Immature natural killer cell (primary cell): ENCODE data around the gene RGS9. TPM values are rescaled to one million over a fixed set of nuclear protein-coding genes. Genes with fewer than 3 reads are reported as not detected.
A peak's percentile ranks its signal among the peaks of the same experiment; 100 is the strongest.
"Not testable (repeated sequence)": the region's sequence is repeated elsewhere in the genome, so short reads cannot be mapped to it uniquely, and the experiment has no call there.

Source experiments
- DNase-seq, 3 donors: peaks; one replicate each; pipeline ENCODE4 v3.0.0; 2022; ENCODE audit warnings: mixed read lengths in 1 of 3
- H3K27ac Mint-ChIP-seq, 6 donors: one replicate each; pipeline ENCODE4 v1.8.0; 2020; ENCODE audit warnings: mixed read lengths in 6 of 6, mild to moderate bottlenecking in 5 of 6, inconsistent platforms in 4 of 6, moderate library complexity in 3 of 6
- H3K27me3 Mint-ChIP-seq, 3 donors: one replicate each; pipeline ENCODE4 v1.8.0; 2020 to 2021; ENCODE audit warnings: low read depth in 3 of 3, mild to moderate bottlenecking in 3 of 3, mixed read lengths in 3 of 3, moderate library complexity in 3 of 3, inconsistent platforms in 1 of 3
- H3K36me3 Mint-ChIP-seq, 3 donors: one replicate each; pipeline ENCODE4 v1.8.0; 2020; ENCODE audit warnings: mixed read lengths in 3 of 3, inconsistent platforms in 2 of 3, mild to moderate bottlenecking in 2 of 3
- H3K4me1 Mint-ChIP-seq, 2 donors: one replicate each; pipeline ENCODE4 v1.8.0; 2020; ENCODE audit warnings: inconsistent platforms in 2 of 2, mild to moderate bottlenecking in 2 of 2, mixed read lengths in 2 of 2, moderate library complexity in 1 of 2
- H3K4me3 Mint-ChIP-seq, 5 donors: one replicate each; pipeline ENCODE4 v1.8.0; 2020; ENCODE audit warnings: mild to moderate bottlenecking in 5 of 5, mixed read lengths in 5 of 5, inconsistent platforms in 3 of 5, moderate library complexity in 3 of 5
- H3K9me3 Mint-ChIP-seq, 6 donors: one replicate each; pipeline ENCODE4 v1.8.0; 2020; ENCODE audit warnings: mild to moderate bottlenecking in 6 of 6, mixed read lengths in 6 of 6, inconsistent platforms in 4 of 6, moderate library complexity in 3 of 6
- polyA plus RNA-seq, 3 donors: library from polyadenylated mRNA; unstranded; fragments of 300-500 nt; fragmentation: Illumina TruSeq; gene quantifications; one replicate each; pipeline ENCODE4 v1.2.3, GENCODE V29; 2021

Gene RGS9
- polyA plus RNA-seq, 3 donors from 2014 or later = 16.9 to 30.3 (median 17.5) TPM

GRCh38 chr17:65198653-65199382 is 61.6 kb downstream of the RGS9 start:
- Mint-ChIP-seq H3K36me3 (peaks cover 8 to 27% (median 8%) of the 10 kb centered on the region in 3 donors), H3K4me1 (peaks cover 5 to 9% of the 10 kb centered on the region in 2 donors), H3K27me3 (no peaks in the 10 kb centered on the region), H3K4me3 (no peak overlapping the region), H3K9me3 (no peaks in the 10 kb centered on the region), H3K27ac (peak overlapping the region in 5 of 6 donors; percentile 5 to 66 (median 47))
- DNase-seq = peak; percentile 58 to 73 (median 66)

DNA sequence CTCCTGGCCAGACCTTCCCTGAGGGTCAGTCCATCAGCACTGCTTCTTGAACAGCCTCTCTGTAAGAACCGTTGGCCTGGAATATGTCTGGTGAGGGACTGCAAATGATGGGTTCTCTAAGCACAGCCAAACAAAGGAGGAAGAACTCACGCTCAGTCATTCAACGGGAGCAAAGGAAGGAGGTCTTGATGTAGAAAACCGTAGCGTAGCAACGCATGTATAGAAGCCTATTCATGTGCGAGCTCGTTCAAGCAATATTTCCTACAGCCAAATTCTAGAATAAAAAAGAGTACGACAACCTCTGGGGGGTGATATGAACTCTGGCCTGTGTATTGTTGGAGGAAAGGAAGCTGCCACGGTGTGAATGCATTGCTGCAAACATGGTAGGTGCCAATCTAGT is 64.2 kb downstream of the RGS9 start:
- no peaks in the 10 kb centered on the region for H3K9me3 Mint-ChIP-seq
- no peak overlapping the region for H3K4me3 Mint-ChIP-seq
- no peak overlapping the region for H3K27ac Mint-ChIP-seq
- peaks cover 0 to 27% (median 5%) of the 10 kb centered on the region in 3 donors for H3K36me3 Mint-ChIP-seq
- H3K27me3 Mint-ChIP-seq = no peaks in the 10 kb centered on the region
- peaks cover 5 to 9% of the 10 kb centered on the region in 2 donors for H3K4me1 Mint-ChIP-seq
- no peak for DNase-seq

DNA sequence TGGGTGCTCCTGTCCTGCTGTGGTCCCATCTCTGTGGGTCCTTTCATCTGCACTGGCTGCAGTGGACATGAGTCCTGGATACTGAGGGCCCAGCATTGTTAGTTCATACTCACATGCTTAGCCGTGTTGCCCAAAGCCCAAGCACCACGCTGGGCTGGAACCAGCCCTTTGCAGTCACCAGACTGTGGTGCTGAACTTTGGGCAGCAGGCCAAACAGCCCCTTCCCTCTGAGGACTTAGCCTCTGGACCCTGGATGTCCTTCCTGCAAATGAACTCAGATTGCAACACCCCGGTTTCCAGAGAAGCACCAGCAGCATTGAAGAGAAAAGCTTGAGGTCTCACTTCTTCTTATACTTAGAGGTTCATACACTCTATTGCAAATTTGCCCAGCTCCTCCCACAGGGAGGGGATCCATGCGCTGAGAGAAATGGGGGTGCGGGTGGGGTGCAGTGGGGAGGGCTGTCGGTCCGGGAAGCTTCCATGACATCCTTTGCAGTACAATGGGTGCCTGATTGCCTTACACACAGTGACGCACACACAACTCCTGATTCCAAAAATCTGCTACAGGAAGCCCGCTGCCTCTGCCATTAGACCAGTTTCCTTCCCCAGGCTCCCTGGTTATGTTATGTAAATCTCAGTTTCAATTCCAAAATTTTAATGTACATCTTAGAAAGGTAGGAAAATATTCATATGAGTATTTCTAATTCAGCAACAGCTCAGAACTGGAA is 65.8 kb downstream of the RGS9 start:
- no peaks in the 10 kb centered on the region for H3K9me3 Mint-ChIP-seq
- peaks cover 8 to 33% (median 14%) of the 10 kb centered on the region in 3 donors for H3K36me3 Mint-ChIP-seq
- H3K4me3 Mint-ChIP-seq = no peak overlapping the region
- peaks cover 5 to 15% of the 10 kb centered on the region in 2 donors for H3K4me1 Mint-ChIP-seq
- no peak for DNase-seq
- no peaks in the 10 kb centered on the region for H3K27me3 Mint-ChIP-seq
- H3K27ac Mint-ChIP-seq = no peak overlapping the region

DNA sequence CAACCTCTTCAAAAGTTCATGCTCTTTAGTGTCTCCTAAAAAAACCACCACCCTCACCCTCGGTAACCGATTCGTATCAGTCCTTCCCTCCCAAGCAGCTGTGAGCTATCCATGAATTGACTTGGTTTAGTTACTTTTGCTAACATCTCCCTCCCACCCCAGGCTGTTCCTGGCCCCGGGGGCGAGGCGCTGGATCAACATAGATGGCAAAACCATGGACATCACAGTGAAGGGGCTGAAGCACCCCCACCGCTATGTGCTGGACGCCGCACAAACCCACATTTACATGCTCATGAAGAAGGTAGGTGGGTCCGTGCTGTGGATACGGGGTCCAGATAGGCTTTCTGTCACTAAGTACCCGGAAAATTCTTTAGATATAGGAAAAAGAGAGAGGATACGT is 66.8 kb downstream of the RGS9 start:
- no peak overlapping the region for H3K4me3 Mint-ChIP-seq
- H3K27ac Mint-ChIP-seq = no peak overlapping the region
- peaks cover 16 to 43% (median 19%) of the 10 kb centered on the region in 3 donors for H3K36me3 Mint-ChIP-seq
- DNase-seq = no peak
- H3K9me3 Mint-ChIP-seq = no peaks in the 10 kb centered on the region
- no peaks in the 10 kb centered on the region for H3K27me3 Mint-ChIP-seq
- peaks cover 0 to 7% of the 10 kb centered on the region in 2 donors for H3K4me1 Mint-ChIP-seq

DNA sequence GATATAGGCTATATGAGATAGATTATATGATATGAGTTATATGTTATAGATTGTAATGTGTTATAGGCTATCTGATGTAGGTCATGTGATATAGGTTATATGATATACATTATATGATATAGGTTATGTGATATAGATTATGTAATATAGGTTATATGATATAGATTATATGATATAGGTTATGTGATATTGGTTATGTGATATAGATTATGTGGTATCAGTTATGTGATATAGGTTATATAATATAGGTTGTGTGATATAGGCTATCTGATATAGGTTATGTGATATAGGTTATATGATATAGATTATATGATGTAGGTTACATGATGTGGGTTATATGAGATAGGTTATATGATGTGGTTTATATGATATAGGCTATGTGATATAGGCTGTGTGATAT is 68.5 kb downstream of the RGS9 start:
- no peak overlapping the region for H3K27ac Mint-ChIP-seq
- H3K4me3 Mint-ChIP-seq = no peak overlapping the region
- H3K9me3 Mint-ChIP-seq = no peaks in the 10 kb centered on the region
- peaks cover 18 to 54% (median 23%) of the 10 kb centered on the region in 3 donors for H3K36me3 Mint-ChIP-seq
- no peaks in the 10 kb centered on the region for H3K27me3 Mint-ChIP-seq
- H3K4me1 Mint-ChIP-seq = peaks cover 0 to 6% of the 10 kb centered on the region in 2 donors
- DNase-seq = no peak

DNA sequence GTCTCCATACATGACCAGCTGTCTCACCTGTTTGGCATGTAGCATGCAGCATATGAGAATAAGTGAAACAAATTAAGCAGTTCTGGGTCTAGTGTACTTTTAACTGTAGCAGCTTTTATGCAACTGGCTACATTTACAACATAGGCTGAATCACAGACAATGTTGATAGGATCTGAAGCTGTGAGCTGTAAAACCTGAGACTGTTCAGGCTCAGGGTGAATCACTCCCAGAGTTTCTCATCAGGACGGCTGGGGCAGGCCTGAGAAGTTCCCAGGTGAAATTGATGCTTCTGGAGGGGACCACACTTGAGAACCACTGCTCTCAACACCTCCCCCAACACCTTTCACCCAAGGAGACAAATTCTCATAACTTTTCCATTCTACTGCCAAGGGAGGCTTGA is 70.3 kb downstream of the RGS9 start:
- DNase-seq, H3K4me3 Mint-ChIP-seq, H3K27me3 Mint-ChIP-seq, H3K4me1 Mint-ChIP-seq, H3K9me3 Mint-ChIP-seq, H3K27ac Mint-ChIP-seq: not testable (repeated sequence)
- peaks cover 18 to 53% (median 28%) of the 10 kb centered on the region in 3 donors for H3K36me3 Mint-ChIP-seq

GRCh38 chr17:65208717-65209116 is 71.5 kb downstream of the RGS9 start:
- peaks cover 0 to 3% (median 0%) of the 10 kb centered on the region in 3 donors for H3K27me3 Mint-ChIP-seq
- no peak overlapping the region for H3K4me3 Mint-ChIP-seq
- no peak for DNase-seq
- H3K27ac Mint-ChIP-seq = no peak overlapping the region
- no peaks in the 10 kb centered on the region for H3K9me3 Mint-ChIP-seq
- H3K4me1 Mint-ChIP-seq = peaks cover 9 to 14% of the 10 kb centered on the region in 2 donors
- peaks cover 18 to 57% (median 28%) of the 10 kb centered on the region in 3 donors for H3K36me3 Mint-ChIP-seq

DNA sequence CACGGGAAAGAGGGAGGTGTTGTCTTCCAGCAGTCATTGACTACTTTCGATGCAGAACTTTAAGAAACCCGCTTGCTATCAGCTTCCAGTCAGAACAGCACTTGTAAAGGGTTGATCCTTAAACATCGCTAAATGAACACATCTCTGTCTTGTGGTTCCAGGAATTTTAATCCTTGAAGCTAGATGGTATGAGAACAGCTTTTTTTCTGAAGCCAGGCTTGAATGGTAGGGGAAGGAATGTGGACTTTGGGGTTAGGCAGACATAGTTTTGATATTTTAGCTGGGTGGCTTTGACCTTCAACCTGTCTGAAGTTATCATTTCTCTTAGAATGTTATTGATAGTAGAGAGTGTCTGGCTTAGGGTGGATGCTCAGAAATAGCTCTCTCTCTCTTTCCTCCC is 81.1 kb downstream of the RGS9 start:
- Mint-ChIP-seq H3K27me3 (peaks cover 2 to 4% (median 3%) of the 10 kb centered on the region in 3 donors), H3K4me3 (no peak overlapping the region), H3K36me3 (peaks cover 3 to 14% (median 14%) of the 10 kb centered on the region in 3 donors), H3K27ac (no peak overlapping the region), H3K4me1 (peaks cover 4 to 5% of the 10 kb centered on the region in 2 donors), H3K9me3 (no peaks in the 10 kb centered on the region)
- no peak for DNase-seq

- H3K9me3 Mint-ChIP-seq = no peaks in the 10 kb centered on the region
- H3K4me1 Mint-ChIP-seq = no peaks in the 10 kb centered on the region
- no peak for DNase-seq
- no peak overlapping the region for H3K4me3 Mint-ChIP-seq
- H3K27ac Mint-ChIP-seq = no peak overlapping the region
- peaks cover 3 to 13% (median 9%) of the 10 kb centered on the region in 3 donors for H3K36me3 Mint-ChIP-seq
- peaks cover 1 to 4% (median 3%) of the 10 kb centered on the region in 3 donors for H3K27me3 Mint-ChIP-seq
These were observed 82.0 kb downstream of the RGS9 start for GRCh38 chr17:65219124-65219523.

DNA sequence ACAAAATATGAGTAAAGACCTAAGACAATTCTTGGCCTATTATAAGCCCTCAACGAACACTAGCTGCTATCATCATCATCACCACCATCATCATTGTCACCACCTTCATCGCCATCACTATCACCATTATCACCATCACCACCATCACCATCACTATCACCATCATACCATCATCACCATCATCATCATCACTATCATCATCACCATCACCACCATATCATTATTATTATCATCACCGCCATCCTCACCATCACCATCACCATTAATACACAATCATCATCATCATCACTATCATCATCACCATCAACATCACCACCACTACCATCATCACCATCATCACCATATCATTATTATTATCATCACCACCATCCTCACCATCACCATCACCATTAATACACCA is 82.5 kb downstream of the RGS9 start:
- Mint-ChIP-seq H3K9me3 (no peaks in the 10 kb centered on the region), H3K4me1 (no peaks in the 10 kb centered on the region), H3K27me3 (peaks cover 0 to 3% (median 2%) of the 10 kb centered on the region in 3 donors), H3K4me3 (no peak overlapping the region), H3K27ac (no peak overlapping the region), H3K36me3 (peaks cover 3 to 11% (median 5%) of the 10 kb centered on the region in 3 donors)
- DNase-seq = no peak

DNA sequence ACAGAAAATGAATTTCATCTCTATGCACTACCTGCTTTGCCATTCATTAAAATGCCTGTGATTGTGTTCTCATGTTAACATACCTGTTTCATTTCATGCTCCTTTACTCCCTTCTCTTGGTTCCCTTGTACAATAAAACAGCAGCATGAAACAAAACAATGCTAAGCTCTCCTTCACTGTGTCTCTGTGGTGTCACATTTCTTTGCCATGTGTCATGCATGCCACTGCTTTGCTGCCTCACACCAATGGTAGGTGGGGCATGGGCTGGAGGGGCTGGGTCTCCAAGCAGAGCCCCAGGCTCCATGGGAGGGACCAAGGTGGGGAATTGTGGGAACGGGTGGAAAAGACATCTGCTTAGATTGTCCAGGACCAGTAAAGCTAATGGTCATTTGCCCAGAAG is 83.6 kb downstream of the RGS9 start:
- Mint-ChIP-seq H3K4me3 (no peak overlapping the region), H3K27me3 (peaks cover 0 to 2% (median 1%) of the 10 kb centered on the region in 3 donors), H3K9me3 (no peaks in the 10 kb centered on the region), H3K27ac (no peak overlapping the region), H3K36me3 (peaks cover 0 to 6% (median 0%) of the 10 kb centered on the region in 3 donors), H3K4me1 (no peaks in the 10 kb centered on the region)
- DNase-seq = no peak

DNA sequence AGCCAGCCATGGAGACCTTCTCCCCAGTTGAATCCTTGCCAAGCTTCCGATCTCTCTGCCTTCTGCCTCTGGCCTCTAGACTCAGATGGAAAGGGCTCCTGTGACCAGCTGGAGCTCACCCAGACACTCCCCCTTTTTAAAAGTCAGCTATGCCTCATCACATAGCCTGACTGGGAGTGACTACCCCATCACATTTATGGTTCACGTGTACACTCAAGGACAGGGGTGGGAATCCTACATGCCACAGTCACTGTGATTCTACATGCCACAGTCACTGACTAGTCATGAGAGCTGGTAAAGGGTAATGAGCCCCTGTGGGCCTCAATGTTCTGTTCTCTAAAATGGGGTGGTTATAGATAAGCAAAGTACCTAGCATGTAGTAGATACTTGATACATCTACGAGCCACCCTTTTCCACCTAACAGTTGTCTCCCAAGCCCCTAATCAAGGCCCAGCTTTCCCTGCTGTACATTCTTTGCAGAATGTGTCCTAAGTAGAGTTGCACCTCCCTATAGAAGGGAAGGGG is 85.1 kb downstream of the RGS9 start:
- DNase-seq = no peak
- Mint-ChIP-seq H3K27me3 (peaks cover 1 to 3% (median 2%) of the 10 kb centered on the region in 3 donors), H3K4me3 (peak overlapping the region in 1 of 5 donors; percentile 12), H3K36me3 (peaks cover 0 to 5% (median 0%) of the 10 kb centered on the region in 3 donors), H3K27ac (no peak overlapping the region), H3K9me3 (no peaks in the 10 kb centered on the region), H3K4me1 (no peaks in the 10 kb centered on the region)

- peaks cover 2 to 8% (median 2%) of the 10 kb centered on the region in 3 donors for H3K27me3 Mint-ChIP-seq
- DNase-seq = no peak
- H3K36me3 Mint-ChIP-seq = no peaks in the 10 kb centered on the region
- H3K4me3 Mint-ChIP-seq = no peak overlapping the region
- H3K27ac Mint-ChIP-seq = no peak overlapping the region
- H3K9me3 Mint-ChIP-seq = no peaks in the 10 kb centered on the region
- H3K4me1 Mint-ChIP-seq = peaks cover 20 to 26% of the 10 kb centered on the region in 2 donors
These were observed 87.9 kb downstream of the RGS9 start for GRCh38 chr17:65225061-65225460.

DNA sequence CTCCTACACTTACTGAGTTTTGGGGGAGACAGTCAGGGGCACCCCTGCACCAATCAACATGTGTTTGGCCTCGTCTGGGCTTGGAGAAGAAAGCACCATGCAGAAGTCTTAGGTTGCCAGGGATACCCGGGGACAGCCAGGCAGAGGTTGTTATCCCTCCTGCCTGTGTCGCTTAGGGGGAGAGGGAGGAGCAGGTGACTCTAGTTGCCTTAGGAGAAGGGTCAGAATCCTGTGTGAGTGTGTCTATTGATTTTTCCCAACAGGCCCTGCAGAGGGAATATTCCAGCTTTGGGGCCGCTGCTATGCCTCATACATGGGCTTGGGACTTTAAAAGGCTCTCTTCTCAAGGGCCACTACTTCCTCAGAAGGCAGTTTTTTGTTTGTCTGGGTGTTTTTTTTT is 89.1 kb downstream of the RGS9 start:
- Mint-ChIP-seq H3K4me3 (peak overlapping the region in 1 of 5 donors; percentile 22), H3K27me3 (peaks cover 2 to 8% (median 2%) of the 10 kb centered on the region in 3 donors), H3K27ac (peak overlapping the region in 2 of 6 donors; percentile 17 to 50), H3K36me3 (no peaks in the 10 kb centered on the region), H3K9me3 (no peaks in the 10 kb centered on the region), H3K4me1 (peaks cover 26 to 32% of the 10 kb centered on the region in 2 donors)
- DNase-seq = no peak
